CD14-positive monocyte (primary cell): ENCODE data around the gene CSTPP1. TPM values are rescaled to one million over a fixed set of nuclear protein-coding genes. Genes with fewer than 3 reads are reported as not detected.

Experiments used
- DNase-seq, 3 donors: peaks; one replicate each; pipeline ENCODE4 v3.0.0-alpha.2; 2011 to 2022
- H2AFZ ChIP-seq: 2 replicates; pipeline ENCODE4 v1.6.0; 2012; ENCODE audit warnings: mild to moderate bottlenecking, low read depth, low read length, inconsistent platforms; ENCODE audit not compliant: insufficient read depth, poor library complexity, severe bottlenecking
- H3K27ac ChIP-seq, 2 donors: 1 replicate in 1 of 2; 2 replicates in 1 of 2; pipeline ENCODE4 v1.5.1; 2012 to 2013; ENCODE audit warnings: low read length in 2 of 2, control low read depth in 1 of 2, inconsistent platforms in 1 of 2, low read depth in 1 of 2, mild to moderate bottlenecking in 1 of 2
- H3K27me3 ChIP-seq, 2 donors: one replicate each; pipeline versions ENCODE4 v1.6.0 to v1.6.1; 2011 to 2013; ENCODE audit warnings: low read length in 2 of 2; ENCODE audit not compliant: control insufficient read depth in 2 of 2, insufficient read depth in 2 of 2
- H3K36me3 ChIP-seq, 2 donors: replicated peaks in 1 of 2; 1 replicate in 1 of 2; 2 replicates in 1 of 2; pipeline versions ENCODE4 v1.5.1 to v1.6.1; 2012 to 2013; ENCODE audit warnings: low read length in 2 of 2, control low read depth in 1 of 2, inconsistent platforms in 1 of 2, mild to moderate bottlenecking in 1 of 2; ENCODE audit not compliant: insufficient read depth in 2 of 2, control insufficient read depth in 1 of 2
- H3K4me1 ChIP-seq, 2 donors: 1 replicate in 1 of 2; 2 replicates in 1 of 2; pipeline versions ENCODE4 v1.5.1 to v1.6.1; 2012 to 2013; ENCODE audit warnings: low read length in 2 of 2, control low read depth in 1 of 2, inconsistent platforms in 1 of 2, mild to moderate bottlenecking in 1 of 2, moderate library complexity in 1 of 2; ENCODE audit not compliant: insufficient read depth in 2 of 2, control insufficient read depth in 1 of 2
- H3K4me2 ChIP-seq: replicated peaks from 2 replicates; pipeline ENCODE3; 2012; ENCODE audit warnings: low read length, moderate library complexity, mild to moderate bottlenecking; ENCODE audit not compliant: poor library complexity, severe bottlenecking; ENCODE audit errors: extremely low read depth
- H3K4me3 ChIP-seq, 3 experiments: fragments of 200-600 bp in 1 of 3; sonication (generic) in 1 of 3; replicated peaks in 1 of 3; 1 replicate in 2 of 3; 2 replicates in 1 of 3; pipeline ENCODE4 v1.5.1; 2011 to 2013; ENCODE audit warnings: low read length in 3 of 3, mild to moderate bottlenecking in 3 of 3, control low read depth in 2 of 3, low read depth in 2 of 3, inconsistent platforms in 1 of 3, moderate library complexity in 1 of 3
- H3K79me2 ChIP-seq: 2 replicates; pipeline ENCODE4 v1.6.0; 2012; ENCODE audit warnings: mild to moderate bottlenecking, control low read depth, inconsistent platforms, low read length, moderate library complexity; ENCODE audit not compliant: insufficient read depth
- H3K9ac ChIP-seq: 2 replicates; pipeline ENCODE4 v1.6.0; 2017; ENCODE audit warnings: low read length, mild to moderate bottlenecking; ENCODE audit not compliant: insufficient read depth, poor library complexity, severe bottlenecking
- H3K9me3 ChIP-seq, 2 donors: replicated peaks in 1 of 2; 1 replicate in 1 of 2; 2 replicates in 1 of 2; pipeline versions ENCODE4 v1.5.1 to v1.6.1; 2012 to 2013; ENCODE audit warnings: low read length in 2 of 2, control low read depth in 1 of 2; ENCODE audit not compliant: control insufficient read depth in 1 of 2, insufficient read depth in 1 of 2
- H4K20me1 ChIP-seq: 2 replicates; pipeline ENCODE4 v1.6.0; 2012; ENCODE audit warnings: mild to moderate bottlenecking, low read length, control low read depth, moderate library complexity; ENCODE audit not compliant: insufficient read depth
- H3K27ac Mint-ChIP-seq, 7 donors: one replicate each; pipeline ENCODE4 v1.8.0; 2020; ENCODE audit warnings: mild to moderate bottlenecking in 7 of 7, mixed read lengths in 7 of 7, moderate library complexity in 6 of 7, inconsistent platforms in 2 of 7
- H3K27me3 Mint-ChIP-seq, 3 donors: one replicate each; pipeline ENCODE4 v1.8.0; 2021 to 2022; ENCODE audit warnings: low read depth in 3 of 3, mild to moderate bottlenecking in 3 of 3, mixed read lengths in 3 of 3, moderate library complexity in 3 of 3, inconsistent platforms in 1 of 3
- H3K36me3 Mint-ChIP-seq, 2 donors: one replicate each; pipeline ENCODE4 v1.8.0; 2020; ENCODE audit warnings: mixed read lengths in 2 of 2, inconsistent platforms in 1 of 2, mild to moderate bottlenecking in 1 of 2
- H3K4me1 Mint-ChIP-seq: one replicate; pipeline ENCODE4 v1.8.0; 2020; ENCODE audit warnings: mild to moderate bottlenecking, mixed read lengths
- H3K4me3 Mint-ChIP-seq, 2 donors: one replicate each; pipeline ENCODE4 v1.8.0; 2020; ENCODE audit warnings: mild to moderate bottlenecking in 2 of 2, mixed read lengths in 2 of 2, moderate library complexity in 1 of 2
- H3K9me3 Mint-ChIP-seq, 7 donors: one replicate each; pipeline ENCODE4 v1.8.0; 2020 to 2022; ENCODE audit warnings: mixed read lengths in 7 of 7, mild to moderate bottlenecking in 6 of 7, moderate library complexity in 6 of 7, inconsistent platforms in 2 of 7
- CTCF ChIP-seq: fragments of 200-600 bp; IDR thresholded peaks from one replicate; pipeline ENCODE4 v1.8.0; 2022; ENCODE audit warnings: antibody characterized with exemption, mild to moderate bottlenecking
- WGBS: methylation state at CpG from one replicate; pipeline ENCODE4 v1.1.5; 2013; ENCODE audit warnings: missing lambda C conversion rate; ENCODE audit not compliant: insufficient coverage; 5-methylcytosine and 5-hydroxymethylcytosine counted together
- intact Hi-C, 2 donors: fragments of 100-400 bp; cut with micrococcal nuclease; formaldehyde crosslinking; loops; one replicate each; pipeline versions ENCODE4 v1.15.0 to v1.15.1; 2023
- polyA plus RNA-seq, 3 donors: library from polyadenylated mRNA; depleted of rRNA in 1 of 3; unstranded in 2 of 3; stranded (reverse) in 1 of 3; fragments of 300-500 nt in 2 of 3; fragments of >200 nt in 1 of 3; fragmentation: Illumina TruSeq in 2 of 3; gene quantifications; 1 replicate in 2 of 3; 2 replicates in 1 of 3; pipeline ENCODE4 v1.2.3, GENCODE V29; 2012 to 2021

CSTPP1 gene
- polyA plus RNA-seq, 3 donors = 4.5 to 6.5 (median 5.9) TPM

- TF ChIP-seq CTCF = no peak
- Histone ChIP-seq H2AFZ (peak within 1 kb of the TSS; percentile 83), H3K79me2 (no peaks in the 10 kb centered on the region), H3K4me2 (peak within 1 kb of the TSS; percentile 80), H3K9me3 (peaks cover 0 to 6% of the 10 kb centered on the region in 2 donors), H3K27me3 (peaks cover 29 to 59% of the 10 kb centered on the region in 2 donors), H3K4me3 (peak within 1 kb of the TSS; percentile 10 to 73 (median 28)), H3K27ac (no peak within 1 kb of the TSS), H3K4me1 (peaks cover 20 to 23% of the 10 kb centered on the region in 2 donors), H3K36me3 (no peaks in the 10 kb centered on the region), H4K20me1 (no peaks in the 10 kb centered on the region), H3K9ac (peak within 1 kb of the TSS; percentile 46)
- intact Hi-C loops = no loop called here
- Mint-ChIP-seq H3K9me3 (peaks cover 0 to 14% (median 0%) of the 10 kb centered on the region in 7 donors), H3K4me3 (peak within 1 kb of the TSS; percentile 75 to 92), H3K36me3 (no peaks in the 10 kb centered on the region), H3K27ac (no peak within 1 kb of the TSS), H3K27me3 (peaks cover 48 to 65% (median 49%) of the 10 kb centered on the region in 3 donors), H3K4me1 (peaks cover 14% of the 10 kb centered on the region)
- DNase-seq = peak in 2 of 3 donors; percentile 24 to 26
- under 1% methylated on average over 80 of the region's 80 CpGs for WGBS
These were observed 249.6 kb downstream of the CSTPP1 start, which contains the start of gene PACSIN3 for GRCh38 chr11:47186076-47186699. PACSIN3 (minus strand) TSS chr11:47186434; CDS start chr11:47182727, 3,707 bp downstream.

- Mint-ChIP-seq H3K4me1 (peaks cover 14% of the 10 kb centered on the region), H3K36me3 (no peaks in the 10 kb centered on the region), H3K9me3 (peaks cover 0 to 14% (median 0%) of the 10 kb centered on the region in 7 donors), H3K4me3 (peak overlapping the region; percentile 75 to 92), H3K27me3 (peaks cover 51 to 68% (median 54%) of the 10 kb centered on the region in 3 donors), H3K27ac (no peak overlapping the region)
- 1% methylated on average over 49 of the region's 63 CpGs for WGBS
- H2AFZ ChIP-seq = peak overlapping the region; percentile 83
- no peaks in the 10 kb centered on the region for H4K20me1 ChIP-seq
- H3K4me2 ChIP-seq = peak overlapping the region; percentile 80
- peaks cover 0 to 6% of the 10 kb centered on the region in 2 donors for H3K9me3 ChIP-seq
- no peak overlapping the region for H3K27ac ChIP-seq
- H3K27me3 ChIP-seq = peaks cover 29 to 59% of the 10 kb centered on the region in 2 donors
- no peaks in the 10 kb centered on the region for H3K79me2 ChIP-seq
- no peak for TF ChIP-seq CTCF
- no peak for DNase-seq
- intact Hi-C loops = no loop called here
- no peak overlapping the region for H3K9ac ChIP-seq
- H3K36me3 ChIP-seq = no peaks in the 10 kb centered on the region
- peak overlapping the region; percentile 3 to 73 (median 28) for H3K4me3 ChIP-seq
- peaks cover 20 to 23% of the 10 kb centered on the region in 2 donors for H3K4me1 ChIP-seq
These were observed 250.4 kb downstream of the CSTPP1 start for GRCh38 chr11:47186700-47187695.
